T follicular helper cell (primary cell): ENCODE measurements around the gene ZNF700.
"Not testable (repeated sequence)": the region's sequence is repeated elsewhere in the genome, so short reads cannot be mapped to it uniquely, and the experiment has no call there.

Experiments used
- DNase-seq: peaks from one replicate; pipeline ENCODE4 v3.0.0-alpha.2; 2020; ENCODE audit warnings: low read depth
- total RNA-seq, 2 experiments: gene quantifications; one replicate each; lab custom pipeline; 2026; lab: John Stamatoyannopoulos, UW

Gene ZNF700
- total RNA-seq: 12.3 to 27.4 reads per million in 2 experiments

GRCh38 chr19:11924886-11925650 is at the start of gene ZNF700:
Gene ZNF700, plus strand, starts transcription at chr19:11925107. Its CDS starts 104 bp downstream, at chr19:11925211.
- peak; percentile 89 for DNase-seq

GRCh38 chr19:11879687-11880266 is 45.1 kb upstream of the ZNF700 start:
- not testable (repeated sequence) for DNase-seq

- no peak for DNase-seq
Observed at GRCh38 chr19:11880598-11880997, 44.3 kb upstream of the ZNF700 start.

GRCh38 chr19:11881151-11881800 is 43.6 kb upstream of the ZNF700 start:
- DNase-seq: peak; percentile 34

GRCh38 chr19:11882606-11883005 is 42.3 kb upstream of the ZNF700 start:
- no peak for DNase-seq

- DNase-seq: no peak
Observed at GRCh38 chr19:11887234-11887610, 37.7 kb upstream of the ZNF700 start.

GRCh38 chr19:11887611-11888531 is 37.0 kb upstream of the ZNF700 start, which contains the start of gene ZNF69:
Gene ZNF69, plus strand, starts transcription at chr19:11887782. Its CDS starts 142 bp downstream, at chr19:11887924.
- DNase-seq: peak; percentile 28

GRCh38 chr19:11889901-11890300 is 35.0 kb upstream of the ZNF700 start:
- DNase-seq: not testable (repeated sequence)

- no peak for DNase-seq
Observed at GRCh38 chr19:11890634-11891033, 34.3 kb upstream of the ZNF700 start.

- DNase-seq: no peak
Observed at GRCh38 chr19:11894851-11895250, 30.1 kb upstream of the ZNF700 start.

- DNase-seq: no peak
Observed at GRCh38 chr19:11902228-11902627, 22.7 kb upstream of the ZNF700 start.

- DNase-seq: no peak
Observed at GRCh38 chr19:11905928-11906327, 19.0 kb upstream of the ZNF700 start.

GRCh38 chr19:11911937-11912336 is 13.0 kb upstream of the ZNF700 start:
- not testable (repeated sequence) for DNase-seq

GRCh38 chr19:11914417-11915051 is 10.4 kb upstream of the ZNF700 start:
- DNase-seq: not testable (repeated sequence)

GRCh38 chr19:11921852-11922495 is 2.9 kb upstream of the ZNF700 start:
- DNase-seq: no peak

GRCh38 chr19:11925651-11926187 is 812 bp downstream of the ZNF700 start:
- DNase-seq: not testable (repeated sequence)

GRCh38 chr19:11927227-11927626 is 2.3 kb downstream of the ZNF700 start:
- no peak for DNase-seq

GRCh38 chr19:11931051-11931450 is 6.1 kb downstream of the ZNF700 start:
- no peak for DNase-seq

- no peak for DNase-seq
Observed at GRCh38 chr19:11931513-11931912, 6.6 kb downstream of the ZNF700 start.

- DNase-seq: not testable (repeated sequence)
Observed at GRCh38 chr19:11935829-11936228, 10.9 kb downstream of the ZNF700 start.
